WTC11 (cell line): ENCODE results near the gene ANKFN1. TPM values are rescaled to one million over a fixed set of nuclear protein-coding genes. Genes with fewer than 3 reads are reported as not detected.

Experiments
- ATAC-seq: fragments of 200-7000 bp; cut with Tn5 transposase; 2 replicates; pipeline ENCODE4 v1.10.0; 2021; ENCODE audit warnings: mild to moderate bottlenecking, moderate library complexity
- CTCF ChIA-PET: fragments of 300-600 bp; sonication (Branson Sonifier 250); formaldehyde crosslinking; loops from one replicate; lab custom pipeline; 2021; ENCODE audit warnings: antibody characterized with exemption; lab: Charles Lee
- POLR2A ChIA-PET: fragments of 350-600 bp; sonication (Branson Sonifier 250); formaldehyde crosslinking; loops from one replicate; lab custom pipeline; 2021; ENCODE audit warnings: antibody characterized with exemption; lab: Charles Lee
- DNase-seq: peaks from one replicate; pipeline ENCODE4 v3.0.0; 2021; ENCODE audit warnings: low spot score
- H3K27ac Mint-ChIP-seq: 2 replicates; pipeline ENCODE4 v1.8.0; 2021; ENCODE audit warnings: mixed read lengths
- H3K27me3 Mint-ChIP-seq: 2 replicates; pipeline ENCODE4 v1.8.0; 2021; ENCODE audit warnings: low read depth, mild to moderate bottlenecking, moderate library complexity, mixed read lengths
- H3K36me3 Mint-ChIP-seq: 2 replicates; pipeline ENCODE4 v1.8.0; 2021; ENCODE audit warnings: mixed read lengths
- H3K4me1 Mint-ChIP-seq: 2 replicates; pipeline ENCODE4 v1.8.0; 2022; ENCODE audit warnings: mixed read lengths
- H3K4me3 Mint-ChIP-seq: 2 replicates; pipeline ENCODE4 v1.8.0; 2021; ENCODE audit warnings: mild to moderate bottlenecking, moderate library complexity, mixed read lengths
- H3K9me3 Mint-ChIP-seq: 2 replicates; pipeline ENCODE4 v1.8.0; 2021; ENCODE audit warnings: mixed read lengths
- EMX1 ChIP-seq: fragments of 250-450 bp; sonication (Bioruptor Pico); IDR thresholded peaks from 2 replicates; pipeline ENCODE4 v1.8.0; 2021; ENCODE audit warnings: mild to moderate bottlenecking
- ESRRA ChIP-seq: sonication (generic); formaldehyde crosslinking; IDR thresholded peaks from 2 replicates; pipeline ENCODE4 v1.8.1; 2022; ENCODE audit warnings: mild to moderate bottlenecking, missing genetic modification reagents, borderline replicate concordance
- NR1H2 ChIP-seq: sonication (generic); formaldehyde crosslinking; IDR thresholded peaks from 2 replicates; pipeline ENCODE4 v1.9.0; 2021; ENCODE audit warnings: mild to moderate bottlenecking, moderate library complexity, missing genetic modification reagents
- PRDM15 ChIP-seq: sonication (generic); formaldehyde crosslinking; IDR thresholded peaks from 2 replicates; pipeline ENCODE4 v1.8.0; 2022; ENCODE audit warnings: missing genetic modification reagents
- SMAD4 ChIP-seq: sonication (generic); formaldehyde crosslinking; IDR thresholded peaks from 2 replicates; pipeline ENCODE4 v1.8.0; 2022; ENCODE audit warnings: mild to moderate bottlenecking, missing genetic modification reagents
- TCF7 ChIP-seq: sonication (generic); formaldehyde crosslinking; IDR thresholded peaks from 2 replicates; pipeline ENCODE4 v1.8.0; 2022; ENCODE audit warnings: mild to moderate bottlenecking, low read depth, missing genetic modification reagents, moderate library complexity
- USF1 ChIP-seq: sonication (generic); formaldehyde crosslinking; IDR thresholded peaks from 2 replicates; pipeline ENCODE4 v1.8.0; 2022; ENCODE audit warnings: mild to moderate bottlenecking, missing genetic modification reagents
- ZMAT4 ChIP-seq: fragments of 250-450 bp; sonication (Bioruptor Pico); IDR thresholded peaks from 2 replicates; pipeline ENCODE4 v1.9.0; 2021; ENCODE audit warnings: mild to moderate bottlenecking
- ZNF219 ChIP-seq: sonication (generic); formaldehyde crosslinking; IDR thresholded peaks from 2 replicates; pipeline ENCODE4 v1.8.0; 2023; ENCODE audit warnings: missing genetic modification reagents, mild to moderate bottlenecking, borderline replicate concordance
- ZNF512 ChIP-seq: sonication (generic); formaldehyde crosslinking; IDR thresholded peaks from 2 replicates; pipeline ENCODE4 v1.8.1; 2022; ENCODE audit warnings: missing genetic modification reagents, borderline replicate concordance
- total RNA-seq: library from RNA; stranded (reverse); gene quantifications from 3 replicates; pipeline ENCODE4 v1.2.3, GENCODE V29; 2021
- TF ChIP-seq, protein P1 (sequence below): sonication (generic); formaldehyde crosslinking; IDR thresholded peaks from 2 replicates; pipeline ENCODE4 v1.8.1; 2023; ENCODE audit warnings: mild to moderate bottlenecking, missing genetic modification reagents, moderate library complexity
- TF ChIP-seq, protein P2 (sequence below): sonication (generic); formaldehyde crosslinking; IDR thresholded peaks from 2 replicates; pipeline ENCODE4 v1.8.0; 2023; ENCODE audit warnings: mild to moderate bottlenecking, missing genetic modification reagents

Gene ANKFN1
- total RNA-seq, 1 experiment from 2014 or later: 0.24 TPM

- Mint-ChIP-seq H3K9me3 (peaks cover 3% of the 10 kb centered on the region; the same call in 1 of the 2 replicates), H3K27me3 (no peaks in the 10 kb centered on the region), H3K36me3 (no peaks in the 10 kb centered on the region), H3K27ac (no peak overlapping the region), H3K4me1 (no peaks in the 10 kb centered on the region), H3K4me3 (no peak overlapping the region)
- ChIA-PET POLR2A (no interaction called here), CTCF (no interaction called here)
- ATAC-seq (no peak), DNase-seq (no peak)
- TF ChIP-seq ZMAT4: no peak
- TF ChIP-seq USF1 (CRISPR knock-in tag): no peak
- no peak for TF ChIP-seq PRDM15 (CRISPR knock-in tag)
- no peak for TF ChIP-seq ESRRA (CRISPR knock-in tag)
- TF ChIP-seq, protein P1, sequence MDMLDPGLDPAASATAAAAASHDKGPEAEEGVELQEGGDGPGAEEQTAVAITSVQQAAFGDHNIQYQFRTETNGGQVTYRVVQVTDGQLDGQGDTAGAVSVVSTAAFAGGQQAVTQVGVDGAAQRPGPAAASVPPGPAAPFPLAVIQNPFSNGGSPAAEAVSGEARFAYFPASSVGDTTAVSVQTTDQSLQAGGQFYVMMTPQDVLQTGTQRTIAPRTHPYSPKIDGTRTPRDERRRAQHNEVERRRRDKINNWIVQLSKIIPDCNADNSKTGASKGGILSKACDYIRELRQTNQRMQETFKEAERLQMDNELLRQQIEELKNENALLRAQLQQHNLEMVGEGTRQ (CRISPR knock-in tag): no peak
- TF ChIP-seq, protein P2, sequence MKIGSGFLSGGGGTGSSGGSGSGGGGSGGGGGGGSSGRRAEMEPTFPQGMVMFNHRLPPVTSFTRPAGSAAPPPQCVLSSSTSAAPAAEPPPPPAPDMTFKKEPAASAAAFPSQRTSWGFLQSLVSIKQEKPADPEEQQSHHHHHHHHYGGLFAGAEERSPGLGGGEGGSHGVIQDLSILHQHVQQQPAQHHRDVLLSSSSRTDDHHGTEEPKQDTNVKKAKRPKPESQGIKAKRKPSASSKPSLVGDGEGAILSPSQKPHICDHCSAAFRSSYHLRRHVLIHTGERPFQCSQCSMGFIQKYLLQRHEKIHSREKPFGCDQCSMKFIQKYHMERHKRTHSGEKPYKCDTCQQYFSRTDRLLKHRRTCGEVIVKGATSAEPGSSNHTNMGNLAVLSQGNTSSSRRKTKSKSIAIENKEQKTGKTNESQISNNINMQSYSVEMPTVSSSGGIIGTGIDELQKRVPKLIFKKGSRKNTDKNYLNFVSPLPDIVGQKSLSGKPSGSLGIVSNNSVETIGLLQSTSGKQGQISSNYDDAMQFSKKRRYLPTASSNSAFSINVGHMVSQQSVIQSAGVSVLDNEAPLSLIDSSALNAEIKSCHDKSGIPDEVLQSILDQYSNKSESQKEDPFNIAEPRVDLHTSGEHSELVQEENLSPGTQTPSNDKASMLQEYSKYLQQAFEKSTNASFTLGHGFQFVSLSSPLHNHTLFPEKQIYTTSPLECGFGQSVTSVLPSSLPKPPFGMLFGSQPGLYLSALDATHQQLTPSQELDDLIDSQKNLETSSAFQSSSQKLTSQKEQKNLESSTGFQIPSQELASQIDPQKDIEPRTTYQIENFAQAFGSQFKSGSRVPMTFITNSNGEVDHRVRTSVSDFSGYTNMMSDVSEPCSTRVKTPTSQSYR (CRISPR knock-in tag): no peak
- no peak for TF ChIP-seq SMAD4
- no peak for TF ChIP-seq EMX1
These were observed 295.9 kb downstream of the ANKFN1 start for GRCh38 chr17:56449176-56449575.

DNA sequence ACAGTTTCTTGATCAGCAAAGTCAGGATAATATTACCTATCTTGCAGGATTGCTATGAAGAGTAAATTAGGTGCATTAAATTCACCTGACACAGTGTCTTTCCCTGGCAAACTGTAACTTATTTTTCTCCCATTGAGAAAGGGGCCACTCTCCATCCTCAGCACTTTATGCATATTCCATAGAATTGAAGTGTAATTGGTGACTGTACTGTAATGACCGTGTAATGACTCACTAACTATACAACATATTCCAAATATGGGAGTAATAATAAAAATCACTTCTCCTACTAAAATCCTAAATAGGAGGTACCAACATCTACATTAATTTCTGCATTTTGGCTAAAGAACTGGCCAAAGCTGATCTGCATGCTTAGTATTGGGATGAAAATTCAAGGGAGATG is 298.4 kb downstream of the ANKFN1 start:
- no peak for ATAC-seq
- TF ChIP-seq USF1 (CRISPR knock-in tag) (no peak), ZNF512 (no peak), ZNF219 (CRISPR knock-in tag) (no peak)
- Mint-ChIP-seq H3K36me3 (no peaks in the 10 kb centered on the region), H3K9me3 (peaks cover 5% of the 10 kb centered on the region; the same call in 1 of the 2 replicates), H3K27me3 (no peaks in the 10 kb centered on the region), H3K4me1 (no peaks in the 10 kb centered on the region), H3K27ac (no peak overlapping the region), H3K4me3 (no peak overlapping the region)
- ChIA-PET POLR2A (no interaction called here), CTCF (no interaction called here)
- DNase-seq: no peak

- ChIA-PET CTCF (no interaction called here), POLR2A (interaction anchor here (0.6 kb wide), 1 partner anchor 101 kb away, joined by 3 read pairs; no protein-coding TSS in a partner anchor)
- peaks cover 5% of the 10 kb centered on the region; the same call in 1 of the 2 replicates for H3K9me3 Mint-ChIP-seq
- DNase-seq (no peak), ATAC-seq (no peak)
- H3K4me1 Mint-ChIP-seq: no peaks in the 10 kb centered on the region
- H3K36me3 Mint-ChIP-seq: no peaks in the 10 kb centered on the region
- no peak overlapping the region for H3K27ac Mint-ChIP-seq
- no peak for TF ChIP-seq TCF7 (CRISPR knock-in tag)
- no peak for TF ChIP-seq ZNF512
- TF ChIP-seq, protein P1 (CRISPR knock-in tag): peak; percentile 29; the same call in 1 of the 2 replicates
- TF ChIP-seq NR1H2 (CRISPR knock-in tag): no peak
- TF ChIP-seq, all 79 proteins: peak for 1
- Mint-ChIP-seq H3K27me3 (no peaks in the 10 kb centered on the region), H3K4me3 (no peak overlapping the region)
These were observed 299.2 kb downstream of the ANKFN1 start for GRCh38 chr17:56452461-56452860.
